Retina (tissue), 1 donor: ENCODE measurements around the gene ZNF85.
"Not testable (repeated sequence)": the region's sequence is repeated elsewhere in the genome, so short reads cannot be mapped to it uniquely, and the experiment has no call there.

Experiments
- DNase-seq: peaks from one replicate; pipeline ENCODE4 v3.0.0-alpha.2; 2016

The ZNF85 gene

DNA sequence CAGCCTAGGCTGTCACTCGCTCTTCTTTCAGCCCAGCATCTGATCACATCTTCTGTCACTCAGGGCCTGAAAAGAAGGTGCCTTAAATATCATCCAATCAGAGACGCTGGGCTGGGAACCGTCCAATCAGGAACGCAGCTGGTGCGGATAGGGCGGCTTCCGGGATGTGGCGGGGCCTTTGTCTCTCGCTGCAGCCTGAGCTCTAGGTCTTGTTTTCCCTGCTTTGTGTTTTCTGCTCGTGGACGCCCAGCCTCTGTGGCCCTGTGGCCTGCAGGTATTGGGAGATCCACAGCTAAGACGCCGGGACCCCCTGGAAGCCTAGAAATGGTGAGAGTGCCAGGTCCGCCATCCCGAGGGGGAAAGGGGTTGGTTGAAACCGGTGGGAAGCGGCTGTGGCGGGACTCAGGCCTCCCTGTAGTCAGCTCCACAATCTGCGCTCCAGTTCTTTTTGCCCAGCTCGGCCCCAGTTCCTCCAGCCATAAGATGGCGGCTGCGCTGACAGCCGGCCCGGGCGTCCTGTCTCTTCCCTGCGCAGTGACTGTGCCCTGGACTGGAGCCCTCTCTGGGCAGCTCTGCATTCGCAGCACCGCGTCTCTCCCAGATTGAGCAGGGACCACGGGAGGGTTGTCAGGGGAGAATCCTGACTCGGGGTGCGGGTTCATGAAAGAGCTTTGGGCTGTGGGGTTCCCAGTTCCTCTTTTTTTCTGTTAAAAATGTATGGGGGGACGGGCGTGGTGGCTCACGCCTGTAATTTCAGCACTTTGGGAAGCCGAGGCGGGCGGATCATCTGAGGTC, at the start of gene ZNF85:
TSS of gene ZNF85 (plus strand) at position 175 of the 795 bp plus-strand sequence. CDS start at position 325, 150 bp downstream.
- DNase-seq, result peak; percentile 98

- DNase-seq, result no peak
These were observed 43.5 kb upstream of the ZNF85 start for GRCh38 chr19:20879501-20879900.

GRCh38 chr19:20912973-20913372, 10.1 kb upstream of the ZNF85 start:
- DNase-seq, result no peak

- no peak for DNase-seq
These were observed 2.4 kb downstream of the ZNF85 start for GRCh38 chr19:20925481-20925880.

DNA sequence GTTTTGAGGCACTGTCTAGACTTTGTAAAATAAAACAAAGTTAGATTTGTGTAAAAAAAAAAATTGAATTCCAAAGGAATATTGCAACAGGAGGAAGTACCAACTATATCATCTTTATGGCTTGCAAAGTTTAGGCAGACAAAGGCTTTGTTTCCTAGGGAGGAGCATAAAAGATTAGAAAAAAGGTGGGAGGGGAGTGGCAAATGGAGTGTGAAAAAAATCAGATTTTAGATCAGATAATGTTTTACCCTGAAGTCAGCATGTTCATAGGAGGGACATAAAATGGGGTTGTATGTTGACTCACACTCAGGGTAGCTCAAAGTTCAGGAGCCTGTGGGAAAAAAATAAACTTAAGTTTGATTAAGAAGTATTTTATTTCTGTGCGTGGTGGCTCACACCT, 3.7 kb downstream of the ZNF85 start:
- DNase-seq, result no peak

DNA sequence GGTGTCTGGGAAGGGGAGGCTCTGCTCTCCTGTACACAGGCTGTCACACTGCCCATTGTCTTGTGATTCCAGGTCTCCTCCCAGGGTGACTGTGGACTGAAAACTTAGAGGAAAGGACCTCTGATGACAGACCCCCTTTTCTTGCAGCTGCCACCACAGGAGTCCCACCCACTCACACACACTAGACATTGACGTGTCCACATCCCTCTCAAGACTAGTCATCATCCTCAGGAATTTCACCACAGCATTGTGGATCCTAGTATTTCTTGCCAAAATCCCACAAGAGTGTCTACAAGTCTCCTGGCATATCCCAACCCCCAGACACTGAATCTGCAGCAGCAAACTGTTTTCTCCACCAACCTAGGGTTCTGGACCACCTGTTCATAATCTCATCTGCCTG, 5.3 kb downstream of the ZNF85 start:
- DNase-seq, result no peak

DNA sequence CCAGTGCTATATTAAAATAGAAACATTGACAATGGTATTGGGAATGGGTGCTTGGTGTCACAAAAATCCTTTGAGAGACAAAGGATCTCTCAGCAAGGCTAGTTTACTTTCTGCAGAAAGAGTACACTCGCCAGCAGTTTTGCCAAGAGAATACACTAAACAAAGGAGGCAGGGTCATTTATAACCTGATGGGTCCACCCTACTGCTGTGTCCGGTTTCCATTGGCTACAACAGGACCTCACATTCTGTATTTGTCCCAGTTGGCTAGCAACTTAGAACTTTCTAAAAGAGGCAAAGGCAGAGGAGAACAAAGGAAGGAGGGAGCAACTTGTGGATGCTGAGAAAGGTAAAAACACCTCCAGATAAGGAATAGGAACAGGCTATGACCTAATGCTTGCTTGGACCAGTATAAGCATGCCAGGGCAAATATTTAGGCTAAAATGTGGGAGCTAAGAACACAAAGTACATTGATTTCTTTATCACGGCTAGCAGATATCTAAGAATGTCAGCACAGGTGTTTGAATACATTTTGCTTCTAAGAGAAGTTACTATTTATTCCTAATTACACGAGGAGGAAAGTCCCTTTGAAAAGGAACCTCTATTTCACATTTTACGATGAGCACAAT, 13.4 kb downstream of the ZNF85 start:
- not testable (repeated sequence) for DNase-seq

DNA sequence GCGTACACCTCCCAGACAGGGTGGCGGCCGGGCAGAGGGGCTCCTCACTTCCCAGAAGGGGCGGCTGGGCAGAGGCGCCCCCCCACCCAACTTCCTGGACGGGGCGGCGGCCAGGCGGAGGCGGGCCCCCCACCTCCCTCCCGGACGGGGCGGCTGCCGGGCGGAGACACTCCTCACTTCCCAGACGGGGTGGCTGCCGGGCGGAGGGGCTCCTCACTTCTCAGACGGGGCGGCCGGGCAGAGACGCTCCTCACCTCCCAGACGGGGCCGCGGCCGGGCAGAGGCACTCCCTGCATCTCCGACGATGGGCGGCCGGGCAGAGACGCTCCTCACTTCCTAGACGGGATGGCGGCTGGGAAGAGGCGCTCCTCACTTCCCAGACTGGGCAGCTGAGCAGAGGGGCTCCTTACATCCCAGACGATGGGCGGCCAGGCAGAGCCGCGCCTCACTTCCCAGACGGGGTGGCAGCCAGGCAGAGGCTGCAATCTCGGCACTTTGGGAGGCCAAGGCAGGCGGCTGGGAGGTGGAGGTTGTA, 29.6 kb downstream of the ZNF85 start:
- DNase-seq, result not testable (repeated sequence)

- no peak for DNase-seq
These were observed 41.7 kb downstream of the ZNF85 start for GRCh38 chr19:20964798-20965197.

DNA sequence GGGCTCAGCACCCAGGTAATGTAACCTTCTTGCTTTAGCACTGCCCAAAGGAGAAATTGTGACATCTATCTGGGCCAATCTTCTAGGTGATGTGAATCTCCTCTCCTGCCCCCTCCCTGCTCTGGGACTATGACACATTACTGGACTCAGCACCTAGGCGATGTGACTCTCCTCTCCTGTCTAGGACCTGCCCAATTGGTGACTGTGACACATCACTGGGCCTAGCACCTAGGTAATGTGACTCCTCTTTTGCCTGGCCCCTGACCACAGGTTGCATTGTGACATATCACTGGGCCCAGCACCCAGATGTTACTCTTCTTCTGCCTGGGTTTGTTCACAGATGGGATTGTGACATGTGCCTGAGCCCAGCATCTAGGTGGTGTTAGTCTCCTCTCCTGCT, 45.0 kb downstream of the ZNF85 start:
- DNase-seq, result no peak

- no peak for DNase-seq
These were observed 46.4 kb downstream of the ZNF85 start for GRCh38 chr19:20969498-20969897.

DNA sequence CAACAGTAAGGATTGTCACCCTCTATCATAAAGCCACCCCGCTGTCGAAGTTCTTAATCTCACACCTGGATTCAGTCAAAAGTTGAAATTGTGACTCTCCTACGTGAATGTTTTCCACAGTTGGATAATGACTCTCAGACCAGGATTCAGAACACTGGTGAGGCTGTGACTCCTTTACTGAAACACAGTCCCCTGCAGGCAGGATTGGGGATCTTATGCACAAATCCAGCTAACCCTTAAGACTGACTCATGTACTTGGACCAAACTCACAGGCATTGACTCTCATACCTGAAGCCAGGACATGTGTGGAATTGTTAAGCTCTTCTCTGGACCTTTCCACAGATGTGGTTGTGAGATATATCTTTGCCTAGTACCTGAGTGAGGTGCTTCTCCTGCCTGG, 46.8 kb downstream of the ZNF85 start:
- no peak for DNase-seq

DNA sequence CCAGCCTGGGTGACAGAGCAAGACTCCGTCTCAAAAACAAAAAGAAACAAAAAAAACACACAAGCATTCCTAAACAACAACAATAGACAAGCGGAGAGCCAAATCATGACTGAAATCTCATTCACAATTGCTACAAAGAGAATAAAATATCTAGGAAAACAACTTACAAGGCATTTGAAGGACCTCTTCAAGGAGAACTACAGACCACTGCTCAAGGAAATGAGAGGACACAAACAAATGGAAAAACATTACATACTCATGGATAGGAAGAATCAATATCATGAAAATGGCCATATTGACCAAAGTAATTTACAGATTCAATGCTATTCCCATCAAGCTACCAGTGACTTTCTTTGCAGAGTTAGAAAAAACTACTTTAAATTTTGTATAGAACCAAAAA, 69.7 kb downstream of the ZNF85 start:
- not testable (repeated sequence) for DNase-seq

DNA sequence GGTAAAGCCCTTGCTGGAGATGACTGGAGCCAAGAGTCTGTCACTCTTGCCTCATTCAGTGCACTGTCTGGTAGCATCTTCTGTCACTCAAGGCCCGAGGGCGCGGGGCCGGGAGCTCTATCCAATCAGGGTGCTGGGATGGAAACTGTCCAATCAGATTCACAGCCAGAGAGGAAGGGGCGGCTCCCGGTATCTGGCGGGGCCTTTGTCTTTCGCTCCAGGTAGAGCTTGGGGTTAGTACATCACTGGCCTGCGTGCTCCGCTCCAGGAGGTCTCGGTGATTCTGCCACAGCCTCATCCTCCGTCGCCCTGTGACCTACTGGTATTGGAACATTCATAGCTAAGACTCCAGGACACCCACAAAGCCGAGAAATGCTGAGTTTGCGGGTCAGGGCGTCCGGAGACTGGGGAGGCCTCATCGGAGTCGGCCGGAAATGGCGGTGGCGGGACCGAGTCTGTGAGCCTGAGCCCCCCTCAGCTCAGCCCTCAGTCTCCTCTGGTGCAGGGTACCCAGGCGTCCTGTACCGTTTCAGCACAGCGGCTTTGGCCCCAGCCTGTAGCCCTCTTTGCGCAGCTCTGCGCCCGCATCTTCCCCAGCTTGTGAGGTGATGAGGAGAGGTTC, 76.8 kb downstream of the ZNF85 start:
- peak; percentile 97 for DNase-seq
